ENCODE data around the gene KCNJ1. TPM values are rescaled to one million over a fixed set of nuclear protein-coding genes. Genes with fewer than 3 reads are reported as not detected.
A peak's percentile ranks its signal among the peaks of the same experiment; 100 is the strongest.

The KCNJ1 gene
- total RNA-seq, 1 experiment from 2014 or later, result not detected

DNA sequence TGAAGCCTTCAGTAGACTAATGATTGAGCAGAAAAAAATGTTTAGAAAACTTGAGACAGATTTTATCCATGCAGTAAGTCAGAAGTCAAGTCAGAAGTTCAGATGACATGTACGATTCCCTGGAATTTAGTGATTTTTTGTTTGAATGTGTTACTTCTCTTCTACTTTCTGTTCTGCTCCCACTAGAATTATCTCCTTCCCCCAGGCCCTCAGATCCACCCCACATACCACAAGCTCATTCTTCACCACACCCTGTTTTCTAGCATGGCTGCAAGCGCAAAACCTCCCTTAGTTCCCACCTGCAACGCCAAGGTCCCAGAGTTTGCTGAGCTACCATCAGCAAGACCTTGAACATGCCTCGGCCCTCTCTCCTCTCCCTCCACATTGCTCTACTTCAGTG is 64.1 kb downstream of the KCNJ1 start:
- BruUV-seq (replicated peaks), result no TSS peak
- Histone ChIP-seq H3K27ac (ENCODE audit: low read depth, low read length, poor library complexity, severe bottlenecking) (no peak overlapping the region), H3K27me3 (replicated peaks; ENCODE audit: insufficient read depth, low read depth, low read length, poor library complexity) (no peaks in the 10 kb centered on the region), H3K4me1 (ENCODE audit: insufficient read depth, low read length, poor library complexity, severe bottlenecking) (no peaks in the 10 kb centered on the region), H3K4me3 (ENCODE audit: low read depth, low read length, poor library complexity, severe bottlenecking) (no peak overlapping the region), H3K36me3 (ENCODE audit: insufficient read depth, low read length, poor library complexity, severe bottlenecking) (peaks cover 77% of the 10 kb centered on the region), H3K9me3 (ENCODE audit: low read depth, low read length, poor library complexity, severe bottlenecking) (no peaks in the 10 kb centered on the region)
- POLR2A ChIA-PET (ENCODE audit: low non-redundant PET), result interaction anchor here (0.5 kb wide), 1 partner anchor 9 kb away, joined by 3 read pairs; no protein-coding TSS in a partner anchor
- no peak for DNase-seq (ENCODE audit: low spot score)
- TF ChIP-seq, protein P1, sequence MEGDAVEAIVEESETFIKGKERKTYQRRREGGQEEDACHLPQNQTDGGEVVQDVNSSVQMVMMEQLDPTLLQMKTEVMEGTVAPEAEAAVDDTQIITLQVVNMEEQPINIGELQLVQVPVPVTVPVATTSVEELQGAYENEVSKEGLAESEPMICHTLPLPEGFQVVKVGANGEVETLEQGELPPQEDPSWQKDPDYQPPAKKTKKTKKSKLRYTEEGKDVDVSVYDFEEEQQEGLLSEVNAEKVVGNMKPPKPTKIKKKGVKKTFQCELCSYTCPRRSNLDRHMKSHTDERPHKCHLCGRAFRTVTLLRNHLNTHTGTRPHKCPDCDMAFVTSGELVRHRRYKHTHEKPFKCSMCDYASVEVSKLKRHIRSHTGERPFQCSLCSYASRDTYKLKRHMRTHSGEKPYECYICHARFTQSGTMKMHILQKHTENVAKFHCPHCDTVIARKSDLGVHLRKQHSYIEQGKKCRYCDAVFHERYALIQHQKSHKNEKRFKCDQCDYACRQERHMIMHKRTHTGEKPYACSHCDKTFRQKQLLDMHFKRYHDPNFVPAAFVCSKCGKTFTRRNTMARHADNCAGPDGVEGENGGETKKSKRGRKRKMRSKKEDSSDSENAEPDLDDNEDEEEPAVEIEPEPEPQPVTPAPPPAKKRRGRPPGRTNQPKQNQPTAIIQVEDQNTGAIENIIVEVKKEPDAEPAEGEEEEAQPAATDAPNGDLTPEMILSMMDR (conservative IDR thresholded peaks at IDR 0.05; ENCODE audit: low read depth, low read length), result 0 out of 2 replicates have a peak, but pooled peaks have one; percentile 4
- TF ChIP-seq EZH2 (IDR thresholded peaks at IDR 0.05; ENCODE audit: borderline replicate concordance, low read depth, low read length, poor library complexity, severe bottlenecking), result no peak
- intact Hi-C loops (cut with micrococcal nuclease; ENCODE audit: unreplicated experiment), result no loop called here
- CTCF ChIA-PET, result no interaction called here

DNA sequence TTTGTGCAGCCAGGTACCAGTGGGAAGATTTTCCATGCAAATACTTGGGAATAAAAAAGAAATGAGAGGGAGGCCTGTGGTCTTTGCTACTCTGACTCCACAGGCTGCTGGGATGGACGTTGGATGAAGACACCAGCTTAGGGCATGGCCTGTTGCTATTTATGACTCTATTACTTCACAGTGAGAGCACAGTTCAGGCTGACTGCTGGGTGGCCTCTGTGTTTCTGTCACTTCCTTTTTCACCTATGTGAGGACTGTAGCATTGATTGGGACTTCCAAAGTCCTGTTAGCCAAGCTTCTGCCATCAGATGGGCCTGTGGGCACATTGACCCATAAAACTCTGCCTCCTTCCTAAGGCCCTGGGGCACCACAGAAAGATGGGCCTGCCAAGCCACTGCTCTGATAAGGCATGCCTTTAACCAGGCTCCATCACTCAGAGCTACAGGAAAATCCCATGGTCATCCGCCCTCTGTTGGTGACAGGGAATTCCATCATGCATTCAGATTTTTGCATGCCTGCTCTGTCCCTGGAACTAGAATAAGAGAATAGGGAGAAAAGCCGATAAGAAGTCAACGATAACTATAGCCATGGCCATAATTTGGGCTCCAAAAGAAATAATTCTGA is 64.6 kb downstream of the KCNJ1 start:
- ChIA-PET POLR2A (ENCODE audit: low non-redundant PET) (interaction anchor here (0.5 kb wide), 1 partner anchor 9 kb away, joined by 3 read pairs; no protein-coding TSS in a partner anchor), CTCF (no interaction called here)
- intact Hi-C loops (cut with micrococcal nuclease; ENCODE audit: unreplicated experiment), result no loop called here
- Histone ChIP-seq H3K27me3 (replicated peaks; ENCODE audit: insufficient read depth, low read depth, low read length, poor library complexity) (no peaks in the 10 kb centered on the region), H3K4me3 (ENCODE audit: low read depth, low read length, poor library complexity, severe bottlenecking) (no peak overlapping the region), H3K36me3 (ENCODE audit: insufficient read depth, low read length, poor library complexity, severe bottlenecking) (peaks cover 78% of the 10 kb centered on the region), H3K4me1 (ENCODE audit: insufficient read depth, low read length, poor library complexity, severe bottlenecking) (no peaks in the 10 kb centered on the region), H3K27ac (ENCODE audit: low read depth, low read length, poor library complexity, severe bottlenecking) (no peak overlapping the region), H3K9me3 (ENCODE audit: low read depth, low read length, poor library complexity, severe bottlenecking) (no peaks in the 10 kb centered on the region)
- peak; percentile 61 for DNase-seq (ENCODE audit: low spot score)
- no TSS peak for BruUV-seq (replicated peaks)
- TF ChIP-seq, protein P1 (conservative IDR thresholded peaks at IDR 0.05; ENCODE audit: low read depth, low read length), result peak; percentile 63
- no peak for TF ChIP-seq EZH2 (IDR thresholded peaks at IDR 0.05; ENCODE audit: borderline replicate concordance, low read depth, low read length, poor library complexity, severe bottlenecking)

DNA sequence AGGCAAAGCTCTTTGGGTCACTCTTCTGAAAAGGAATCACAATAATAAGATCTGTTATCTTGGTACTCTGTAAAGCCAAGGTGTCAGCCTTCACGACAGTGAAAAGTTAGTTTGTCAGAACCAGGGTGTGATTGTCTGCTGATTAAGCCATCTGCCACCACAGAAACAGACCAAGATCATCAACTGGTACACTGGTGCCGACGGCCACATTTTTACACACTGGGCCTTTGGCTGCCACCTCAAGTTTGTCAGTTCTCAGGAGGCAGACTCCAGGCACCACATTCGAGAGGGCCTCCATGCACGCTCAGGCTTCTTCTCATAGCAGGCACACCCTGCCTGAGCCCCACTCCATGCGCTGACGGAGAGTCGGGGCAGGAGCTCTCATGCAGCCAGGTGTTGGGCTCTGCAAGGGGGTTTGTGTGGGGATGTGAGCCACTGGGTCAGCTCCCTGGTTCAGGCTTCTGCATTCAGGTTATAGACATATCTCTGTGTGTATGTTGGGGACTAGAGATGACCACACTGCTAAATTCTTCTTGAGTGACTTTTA is 66.2 kb downstream of the KCNJ1 start:
- no peak overlapping the region for H3K4me3 ChIP-seq (ENCODE audit: low read depth, low read length, poor library complexity, severe bottlenecking)
- H3K4me1 ChIP-seq (ENCODE audit: insufficient read depth, low read length, poor library complexity, severe bottlenecking), result no peaks in the 10 kb centered on the region
- POLR2A ChIA-PET (ENCODE audit: low non-redundant PET), result no interaction called here
- intact Hi-C loops (cut with micrococcal nuclease; ENCODE audit: unreplicated experiment), result no loop called here
- BruUV-seq (replicated peaks), result no TSS peak
- no peak for TF ChIP-seq EZH2 (IDR thresholded peaks at IDR 0.05; ENCODE audit: borderline replicate concordance, low read depth, low read length, poor library complexity, severe bottlenecking)
- TF ChIP-seq, protein P1 (conservative IDR thresholded peaks at IDR 0.05; ENCODE audit: low read depth, low read length), result no peak
- CTCF ChIA-PET, result no interaction called here
- H3K9me3 ChIP-seq (ENCODE audit: low read depth, low read length, poor library complexity, severe bottlenecking), result no peaks in the 10 kb centered on the region
- H3K27ac ChIP-seq (ENCODE audit: low read depth, low read length, poor library complexity, severe bottlenecking), result no peak overlapping the region
- peaks cover 65% of the 10 kb centered on the region for H3K36me3 ChIP-seq (ENCODE audit: insufficient read depth, low read length, poor library complexity, severe bottlenecking)
- H3K27me3 ChIP-seq (replicated peaks; ENCODE audit: insufficient read depth, low read depth, low read length, poor library complexity), result no peaks in the 10 kb centered on the region
- no peak for DNase-seq (ENCODE audit: low spot score)

All from A673 (cell line).